Hepatocyte (in vitro differentiated cells): ENCODE results near the gene SLC25A13.

ENCODE experiments used
- EZH2 ChIP-seq: fragments of 200-600 bp; sonication (generic); IDR thresholded peaks from 2 replicates; pipeline ENCODE4 v1.6.1; 2016; ENCODE audit warnings: antibody characterized with exemption, mild to moderate bottlenecking, borderline replicate concordance
- TF ChIP-seq, protein P1 (sequence below): fragments of 200-600 bp; sonication (generic); IDR thresholded peaks from 2 replicates; pipeline ENCODE4 v1.5.1; 2016; ENCODE audit warnings: antibody characterized with exemption, mild to moderate bottlenecking; ENCODE audit not compliant: poor library complexity

DNA sequence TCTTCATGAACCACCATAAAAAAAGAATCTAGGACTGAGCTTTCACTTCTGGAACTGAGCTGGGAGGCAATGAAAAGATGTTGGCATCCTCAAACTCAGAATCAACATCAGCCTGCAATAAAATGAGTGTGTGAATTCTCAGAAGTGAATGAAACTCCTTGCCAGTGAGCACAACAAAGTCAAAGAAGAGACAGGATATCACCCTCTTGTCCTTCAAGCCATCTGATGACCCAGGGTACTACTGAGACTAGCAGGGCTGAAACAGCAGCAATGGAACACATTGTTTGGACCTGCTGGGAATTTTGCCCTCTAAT is 13.0 kb downstream of the SLC25A13 start:
- TF ChIP-seq, protein P1, sequence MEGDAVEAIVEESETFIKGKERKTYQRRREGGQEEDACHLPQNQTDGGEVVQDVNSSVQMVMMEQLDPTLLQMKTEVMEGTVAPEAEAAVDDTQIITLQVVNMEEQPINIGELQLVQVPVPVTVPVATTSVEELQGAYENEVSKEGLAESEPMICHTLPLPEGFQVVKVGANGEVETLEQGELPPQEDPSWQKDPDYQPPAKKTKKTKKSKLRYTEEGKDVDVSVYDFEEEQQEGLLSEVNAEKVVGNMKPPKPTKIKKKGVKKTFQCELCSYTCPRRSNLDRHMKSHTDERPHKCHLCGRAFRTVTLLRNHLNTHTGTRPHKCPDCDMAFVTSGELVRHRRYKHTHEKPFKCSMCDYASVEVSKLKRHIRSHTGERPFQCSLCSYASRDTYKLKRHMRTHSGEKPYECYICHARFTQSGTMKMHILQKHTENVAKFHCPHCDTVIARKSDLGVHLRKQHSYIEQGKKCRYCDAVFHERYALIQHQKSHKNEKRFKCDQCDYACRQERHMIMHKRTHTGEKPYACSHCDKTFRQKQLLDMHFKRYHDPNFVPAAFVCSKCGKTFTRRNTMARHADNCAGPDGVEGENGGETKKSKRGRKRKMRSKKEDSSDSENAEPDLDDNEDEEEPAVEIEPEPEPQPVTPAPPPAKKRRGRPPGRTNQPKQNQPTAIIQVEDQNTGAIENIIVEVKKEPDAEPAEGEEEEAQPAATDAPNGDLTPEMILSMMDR: no peak
- TF ChIP-seq EZH2: no peak
